Small intestine (tissue), 7 donors: ENCODE results near the gene PXK. TPM values are rescaled to one million over a fixed set of nuclear protein-coding genes. Genes with fewer than 3 reads are reported as not detected.

Source experiments
- DNase-seq, 2 donors: peaks; one replicate each; pipeline versions ENCODE4 v3.0.0 to v3.0.0-alpha.2; 2013
- FAIRE-seq: peaks from 2 replicates; lab custom pipeline; 2012; peaks lifted over from hg19 to GRCh38; lab: Jason Lieb, UNC
- H3K27ac ChIP-seq, 3 donors: one replicate each; pipeline ENCODE4 v1.5.1; 2013; ENCODE audit warnings: low read length in 2 of 3, mild to moderate bottlenecking in 2 of 3, control low read depth in 1 of 3, inconsistent platforms in 1 of 3, low read depth in 1 of 3, moderate library complexity in 1 of 3
- H3K27me3 ChIP-seq, 3 donors: one replicate each; pipeline ENCODE4 v1.6.1; 2013; ENCODE audit warnings: low read length in 3 of 3, inconsistent platforms in 1 of 3; ENCODE audit not compliant: control insufficient read depth in 3 of 3, insufficient read depth in 3 of 3
- H3K36me3 ChIP-seq, 3 donors: one replicate each; pipeline ENCODE4 v1.6.1; 2013; ENCODE audit warnings: low read length in 3 of 3, inconsistent platforms in 1 of 3, low read depth in 1 of 3, mild to moderate bottlenecking in 1 of 3, moderate library complexity in 1 of 3; ENCODE audit not compliant: control insufficient read depth in 3 of 3, insufficient read depth in 2 of 3
- H3K4me1 ChIP-seq, 3 donors: one replicate each; pipeline ENCODE4 v1.6.1; 2013; ENCODE audit warnings: low read length in 2 of 3, inconsistent platforms in 1 of 3, low read depth in 1 of 3, mild to moderate bottlenecking in 1 of 3, moderate library complexity in 1 of 3; ENCODE audit not compliant: control insufficient read depth in 3 of 3, insufficient read depth in 2 of 3
- H3K4me3 ChIP-seq, 3 donors: one replicate each; pipeline ENCODE4 v1.5.1; 2013; ENCODE audit warnings: low read length in 3 of 3, control low read depth in 1 of 3, inconsistent platforms in 1 of 3, low read depth in 1 of 3, mild to moderate bottlenecking in 1 of 3, moderate library complexity in 1 of 3
- H3K9me3 ChIP-seq, 2 donors: one replicate each; pipeline ENCODE4 v1.6.1; 2013; ENCODE audit warnings: low read depth in 1 of 2, low read length in 1 of 2; ENCODE audit not compliant: control insufficient read depth in 2 of 2, insufficient read depth in 1 of 2
- WGBS, 3 donors: extraction: QIAGEN DNeasy Blood & Tissue Kit; methylation state at CpG; one replicate each; pipeline ENCODE4 v1.1.7; 2013; 5-methylcytosine and 5-hydroxymethylcytosine counted together
- polyA plus RNA-seq, 4 donors: library from polyadenylated mRNA; stranded (reverse) in 3 of 4; unstranded in 1 of 4; fragments of 200-250 nt in 3 of 4; fragments of 120-200 nt in 1 of 4; gene quantifications; one replicate each; pipeline versions ENCODE4 v1.2.1 to v1.2.3, GENCODE V29; 2013
- donor health status: healthy with polysubstance abuse.
- donor health status: control.
- donor health status: control.
- donor health status: Bipolar disorder and iron deficiency.
- donor health status: healthy.

PXK gene
- polyA plus RNA-seq, 4 donors: 5.1 to 14.2 (median 9.2) TPM

DNA sequence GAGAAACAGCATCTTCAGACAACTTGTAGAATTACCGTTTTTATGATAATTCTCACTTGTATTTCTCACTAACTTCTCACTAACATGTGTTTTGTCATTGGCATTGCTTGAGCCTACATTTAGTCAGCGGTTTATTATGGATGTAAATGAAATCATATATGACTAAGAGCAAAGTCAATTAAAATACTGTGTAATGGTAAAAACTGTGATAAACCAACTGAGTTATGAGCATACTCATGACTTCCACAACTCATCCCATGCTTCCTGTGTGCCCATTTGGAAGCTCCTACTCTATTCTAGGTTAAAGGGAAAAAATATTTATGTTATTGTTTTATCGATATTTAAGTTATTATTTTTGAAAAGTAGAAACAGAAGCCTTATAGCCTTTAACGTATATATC lies 12.8 kb downstream of the PXK start:
- no peak for FAIRE-seq

GRCh38 chr3:58346368-58346767 lies 13.7 kb downstream of the PXK start:
- Histone ChIP-seq H3K4me1 (peaks cover 3 to 6% (median 4%) of the 10 kb centered on the region in 3 donors), H3K36me3 (no peaks in the 10 kb centered on the region), H3K9me3 (no peaks in the 10 kb centered on the region), H3K27me3 (no peaks in the 10 kb centered on the region), H3K27ac (no peak overlapping the region), H3K4me3 (no peak overlapping the region)
- DNase-seq: no peak
- FAIRE-seq: no peak
- 75 to 96% (median 95%) methylated on average over 2 of the region's 2 CpGs for WGBS, 3 donors

More for the DNA sequence above, 12.8 kb downstream of the PXK start:
- no peak for DNase-seq
- Histone ChIP-seq H3K27me3 (no peaks in the 10 kb centered on the region), H3K9me3 (no peaks in the 10 kb centered on the region), H3K27ac (no peak overlapping the region), H3K4me3 (no peak overlapping the region), H3K4me1 (peaks cover 3 to 6% (median 4%) of the 10 kb centered on the region in 3 donors), H3K36me3 (peaks cover 0 to 3% (median 0%) of the 10 kb centered on the region in 3 donors)
- WGBS, 3 donors: 93 to 99% (median 96%) methylated on average over 4 of the region's 4 CpGs

DNA sequence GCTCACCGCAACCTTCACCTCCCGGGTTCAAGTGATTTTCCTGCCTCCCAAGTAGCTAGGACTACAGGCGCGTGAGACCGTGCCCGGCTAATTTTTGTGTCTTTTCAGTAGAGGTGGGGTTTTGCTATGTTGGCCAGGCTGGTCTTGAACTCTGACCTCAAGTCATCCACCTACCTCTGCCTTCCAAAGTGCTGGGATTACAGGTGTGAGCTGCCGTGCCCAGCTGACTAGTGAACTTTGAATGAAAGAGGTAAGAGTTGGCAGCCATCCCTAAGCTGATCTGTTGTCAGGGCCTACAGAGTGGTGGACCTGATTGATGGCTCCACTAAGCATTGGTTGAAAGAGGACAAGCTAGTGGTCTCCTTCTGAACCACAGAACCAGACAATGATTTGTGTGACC lies 15.3 kb downstream of the PXK start:
- FAIRE-seq: no peak

GRCh38 chr3:58349792-58350626 lies 17.3 kb downstream of the PXK start:
- H3K36me3 ChIP-seq: no peaks in the 10 kb centered on the region
- WGBS, 3 donors: 67 to 70% (median 70%) methylated on average over 7 of the region's 7 CpGs
- FAIRE-seq (no peak), DNase-seq (peak in 1 of 2 donors; percentile 8)
- H3K4me1 ChIP-seq: peaks cover 0 to 6% (median 4%) of the 10 kb centered on the region in 3 donors
- no peak overlapping the region for H3K4me3 ChIP-seq
- no peaks in the 10 kb centered on the region for H3K9me3 ChIP-seq
- H3K27ac ChIP-seq: no peak overlapping the region
- H3K27me3 ChIP-seq: no peaks in the 10 kb centered on the region

More for the DNA sequence above, 15.3 kb downstream of the PXK start:
- Histone ChIP-seq H3K36me3 (no peaks in the 10 kb centered on the region), H3K4me3 (no peak overlapping the region), H3K27ac (no peak overlapping the region), H3K4me1 (peaks cover 2 to 4% (median 3%) of the 10 kb centered on the region in 3 donors), H3K9me3 (no peaks in the 10 kb centered on the region), H3K27me3 (no peaks in the 10 kb centered on the region)
- WGBS, 3 donors: 65 to 82% (median 74%) methylated on average over 7 of the region's 7 CpGs
- peak in 1 of 2 donors; percentile 76 for DNase-seq

GRCh38 chr3:58350627-58351013 lies 17.9 kb downstream of the PXK start:
- no peaks in the 10 kb centered on the region for H3K9me3 ChIP-seq
- no peaks in the 10 kb centered on the region for H3K36me3 ChIP-seq
- FAIRE-seq (no peak), DNase-seq (no peak)
- no peaks in the 10 kb centered on the region for H3K27me3 ChIP-seq
- WGBS, 3 donors: 85 to 94% (median 86%) methylated on average over 2 of the region's 2 CpGs
- no peak overlapping the region for H3K4me3 ChIP-seq
- H3K4me1 ChIP-seq: peaks cover 0 to 6% (median 4%) of the 10 kb centered on the region in 3 donors
- no peak overlapping the region for H3K27ac ChIP-seq

- DNase-seq: no peak
- no peaks in the 10 kb centered on the region for H3K36me3 ChIP-seq
- no peak for FAIRE-seq
- H3K4me1 ChIP-seq: peaks cover 0 to 6% (median 4%) of the 10 kb centered on the region in 3 donors
- WGBS, 3 donors: 83 to 89% (median 87%) methylated on average over 3 of the region's 3 CpGs
- H3K27ac ChIP-seq: peak overlapping the region in 1 of 3 donors; percentile 37
- no peaks in the 10 kb centered on the region for H3K9me3 ChIP-seq
- H3K4me3 ChIP-seq: no peak overlapping the region
- no peaks in the 10 kb centered on the region for H3K27me3 ChIP-seq
These were observed 19.2 kb downstream of the PXK start for GRCh38 chr3:58351920-58352319.

- Histone ChIP-seq H3K27me3 (no peaks in the 10 kb centered on the region), H3K4me3 (no peak overlapping the region), H3K27ac (no peak overlapping the region), H3K9me3 (no peaks in the 10 kb centered on the region), H3K36me3 (no peaks in the 10 kb centered on the region), H3K4me1 (peaks cover 0 to 6% (median 4%) of the 10 kb centered on the region in 3 donors)
- FAIRE-seq (no peak), DNase-seq (no peak)
- WGBS, 3 donors: 83 to 94% (median 90%) methylated on average over 6 of the region's 6 CpGs
These were observed 19.9 kb downstream of the PXK start for GRCh38 chr3:58352626-58353025.

- H3K9me3 ChIP-seq: no peaks in the 10 kb centered on the region
- FAIRE-seq (no peak), DNase-seq (peak in 1 of 2 donors; percentile 12)
- no peaks in the 10 kb centered on the region for H3K36me3 ChIP-seq
- WGBS, 3 donors: 74 to 84% (median 83%) methylated on average over 8 of the region's 8 CpGs
- no peak overlapping the region for H3K4me3 ChIP-seq
- H3K27ac ChIP-seq: peak overlapping the region in 1 of 3 donors; percentile 11
- H3K27me3 ChIP-seq: no peaks in the 10 kb centered on the region
- peaks cover 0 to 3% (median 0%) of the 10 kb centered on the region in 3 donors for H3K4me1 ChIP-seq
These were observed 21.2 kb downstream of the PXK start for GRCh38 chr3:58353722-58354553.
